Panc1 (cell line): Measurements from ENCODE around the gene COL28A1.

Experiments
- CTCF ChIP-seq: fragments of 450-650 bp; IDR thresholded peaks from 2 replicates; pipeline ENCODE4 v1.5.1; 2017; ENCODE audit warnings: mild to moderate bottlenecking
- POLR2AphosphoS5 ChIP-seq: IDR thresholded peaks from 2 replicates; pipeline ENCODE4 v1.6.1; 2012; ENCODE audit warnings: mild to moderate bottlenecking, low read depth, low read length, moderate library complexity
- REST ChIP-seq, 2 experiments: IDR thresholded peaks; 2 replicates each; pipeline ENCODE4 v1.6.1; 2011 to 2012; ENCODE audit warnings: low read depth in 2 of 2, control low read depth in 1 of 2, low read length in 1 of 2, mild to moderate bottlenecking in 1 of 2, moderate library complexity in 1 of 2; ENCODE audit not compliant: insufficient read depth in 1 of 2
- SIN3A ChIP-seq: IDR thresholded peaks from 2 replicates; pipeline ENCODE4 v1.6.1; 2012; ENCODE audit warnings: low read depth, mild to moderate bottlenecking, low read length, moderate library complexity, borderline replicate concordance; ENCODE audit not compliant: insufficient read depth

- TF ChIP-seq CTCF (no peak), REST (IDR thresholded peaks at IDR 0.05; ENCODE audit: insufficient read depth in 1 of 2, low read depth in 2 of 2, low read length in 1 of 2) (no peak), POLR2AphosphoS5 (no peak), SIN3A (no peak)
Observed at GRCh38 chr7:7535691-7536090, at the start of gene COL28A1.
